ENCODE measurements around the gene IBSP.
A peak's percentile ranks its signal among the peaks of the same experiment; 100 is the strongest.

The IBSP gene

DNA sequence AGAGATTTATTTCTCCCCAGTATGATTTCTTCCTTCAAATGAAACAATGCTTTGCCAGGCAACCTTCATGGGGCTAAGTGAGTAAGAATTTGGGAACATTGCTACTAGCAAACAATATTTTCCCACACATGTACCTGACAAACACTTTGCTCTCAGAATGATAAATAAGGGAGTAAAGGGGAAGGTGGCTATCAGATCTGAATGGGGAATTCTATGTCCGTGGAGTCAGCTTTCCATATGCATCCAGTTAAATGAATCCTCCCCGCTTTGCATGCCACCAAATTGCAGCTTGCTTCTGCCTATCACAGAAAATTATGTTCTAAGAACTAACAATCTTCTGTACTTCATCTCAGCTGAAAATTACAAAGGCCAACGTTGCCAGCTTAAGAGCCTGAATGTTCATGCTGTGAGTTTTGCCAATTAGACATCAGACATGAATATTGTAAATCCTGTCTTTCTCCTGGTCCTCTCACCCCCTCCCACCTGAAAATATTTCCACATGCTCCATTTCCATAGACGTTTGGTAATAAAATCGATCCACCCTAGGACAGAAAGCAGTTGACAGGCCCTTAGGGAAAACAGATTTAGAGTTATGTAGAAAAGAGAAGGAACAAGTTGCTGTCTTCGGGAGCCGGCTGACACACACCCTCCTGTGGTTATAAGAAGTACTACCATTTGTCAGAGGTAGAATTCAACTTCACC is 39.7 kb downstream of the IBSP start:
- H3K27ac ChIP-seq (ENCODE audit: low read length), result no peak overlapping the region
- no peaks in the 10 kb centered on the region for H3K36me3 ChIP-seq (replicated peaks; ENCODE audit: insufficient read depth, low read length)
- no peak overlapping the region for H3K4me2 ChIP-seq (ENCODE audit: low read depth, low read length)
- no peaks in the 10 kb centered on the region for H3K79me2 ChIP-seq (ENCODE audit: low read length)
- H3K4me1 ChIP-seq (ENCODE audit: low read length), result peaks cover 7% of the 10 kb centered on the region
- no peak overlapping the region for H3K9ac ChIP-seq (ENCODE audit: low read length)
- no peaks in the 10 kb centered on the region for H3K27me3 ChIP-seq (replicated peaks; ENCODE audit: insufficient read depth, low read length)
- peaks cover 8% of the 10 kb centered on the region for H3F3A ChIP-seq (ENCODE audit: insufficient read depth, low read length)
- H3K9me3 ChIP-seq (replicated peaks; ENCODE audit: insufficient read depth, low read length), result no peaks in the 10 kb centered on the region
- no peaks in the 10 kb centered on the region for H4K20me1 ChIP-seq (ENCODE audit: insufficient read depth, low read length)
- no peak overlapping the region for H2AFZ ChIP-seq (ENCODE audit: low read length)
- TF ChIP-seq, protein P1, sequence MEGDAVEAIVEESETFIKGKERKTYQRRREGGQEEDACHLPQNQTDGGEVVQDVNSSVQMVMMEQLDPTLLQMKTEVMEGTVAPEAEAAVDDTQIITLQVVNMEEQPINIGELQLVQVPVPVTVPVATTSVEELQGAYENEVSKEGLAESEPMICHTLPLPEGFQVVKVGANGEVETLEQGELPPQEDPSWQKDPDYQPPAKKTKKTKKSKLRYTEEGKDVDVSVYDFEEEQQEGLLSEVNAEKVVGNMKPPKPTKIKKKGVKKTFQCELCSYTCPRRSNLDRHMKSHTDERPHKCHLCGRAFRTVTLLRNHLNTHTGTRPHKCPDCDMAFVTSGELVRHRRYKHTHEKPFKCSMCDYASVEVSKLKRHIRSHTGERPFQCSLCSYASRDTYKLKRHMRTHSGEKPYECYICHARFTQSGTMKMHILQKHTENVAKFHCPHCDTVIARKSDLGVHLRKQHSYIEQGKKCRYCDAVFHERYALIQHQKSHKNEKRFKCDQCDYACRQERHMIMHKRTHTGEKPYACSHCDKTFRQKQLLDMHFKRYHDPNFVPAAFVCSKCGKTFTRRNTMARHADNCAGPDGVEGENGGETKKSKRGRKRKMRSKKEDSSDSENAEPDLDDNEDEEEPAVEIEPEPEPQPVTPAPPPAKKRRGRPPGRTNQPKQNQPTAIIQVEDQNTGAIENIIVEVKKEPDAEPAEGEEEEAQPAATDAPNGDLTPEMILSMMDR (IDR thresholded peaks at IDR 0.05; ENCODE audit: low read length), result peak; percentile 79
- TF ChIP-seq EZH2phosphoT487 (IDR thresholded peaks at IDR 0.05; ENCODE audit: low read length), result no peak
- TF ChIP-seq EZH2 (optimal IDR thresholded peaks at IDR 0.05; ENCODE audit: low read depth, low read length), result no peak
- H3K9me2 ChIP-seq (replicated peaks; ENCODE audit: insufficient read depth, low read length), result no peaks in the 10 kb centered on the region
- DNase-seq, result peak; percentile 29
- no peak overlapping the region for H3K4me3 ChIP-seq (ENCODE audit: low read length)

- no peak overlapping the region for H3K4me2 ChIP-seq (ENCODE audit: low read depth, low read length)
- no peak overlapping the region for H2AFZ ChIP-seq (ENCODE audit: low read length)
- H3K4me1 ChIP-seq (ENCODE audit: low read length), result peaks cover 12% of the 10 kb centered on the region
- H3K9me2 ChIP-seq (replicated peaks; ENCODE audit: insufficient read depth, low read length), result no peaks in the 10 kb centered on the region
- H3K27ac ChIP-seq (ENCODE audit: low read length), result no peak overlapping the region
- TF ChIP-seq EZH2phosphoT487 (IDR thresholded peaks at IDR 0.05; ENCODE audit: low read length) (no peak), EZH2 (optimal IDR thresholded peaks at IDR 0.05; ENCODE audit: low read depth, low read length) (no peak)
- TF ChIP-seq, protein P1 (IDR thresholded peaks at IDR 0.05; ENCODE audit: low read length), result no peak
- peaks cover 11% of the 10 kb centered on the region for H3F3A ChIP-seq (ENCODE audit: insufficient read depth, low read length)
- H4K20me1 ChIP-seq (ENCODE audit: insufficient read depth, low read length), result no peaks in the 10 kb centered on the region
- H3K36me3 ChIP-seq (replicated peaks; ENCODE audit: insufficient read depth, low read length), result no peaks in the 10 kb centered on the region
- H3K9ac ChIP-seq (ENCODE audit: low read length), result no peak overlapping the region
- H3K27me3 ChIP-seq (replicated peaks; ENCODE audit: insufficient read depth, low read length), result no peaks in the 10 kb centered on the region
- H3K4me3 ChIP-seq (ENCODE audit: low read length), result no peak overlapping the region
- DNase-seq, result no peak
- H3K79me2 ChIP-seq (ENCODE audit: low read length), result no peaks in the 10 kb centered on the region
- no peaks in the 10 kb centered on the region for H3K9me3 ChIP-seq (replicated peaks; ENCODE audit: insufficient read depth, low read length)
Observed at GRCh38 chr4:87839592-87839946, 40.2 kb downstream of the IBSP start.

DNA sequence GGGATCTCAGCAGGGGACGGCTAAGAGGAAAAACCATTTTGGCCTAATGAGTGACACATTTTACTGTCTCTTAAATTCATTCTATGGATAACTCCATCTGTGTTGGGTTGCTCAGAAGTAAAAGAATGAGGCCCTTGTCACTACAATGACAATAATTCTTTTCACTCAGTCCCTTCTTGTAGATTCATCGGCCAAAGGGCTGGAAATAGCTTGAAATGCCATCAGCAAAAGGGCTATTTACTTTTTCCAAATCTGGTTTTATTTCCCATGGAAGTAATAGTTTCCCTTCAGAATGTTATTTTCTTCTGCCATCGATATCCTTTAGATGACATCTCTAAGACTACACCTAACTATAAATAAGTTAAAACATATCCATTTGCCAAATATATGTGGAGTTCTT is 40.8 kb downstream of the IBSP start:
- no peaks in the 10 kb centered on the region for H4K20me1 ChIP-seq (ENCODE audit: insufficient read depth, low read length)
- no peaks in the 10 kb centered on the region for H3K79me2 ChIP-seq (ENCODE audit: low read length)
- peaks cover 11% of the 10 kb centered on the region for H3F3A ChIP-seq (ENCODE audit: insufficient read depth, low read length)
- no peak overlapping the region for H3K27ac ChIP-seq (ENCODE audit: low read length)
- H3K27me3 ChIP-seq (replicated peaks; ENCODE audit: insufficient read depth, low read length), result no peaks in the 10 kb centered on the region
- H3K9me2 ChIP-seq (replicated peaks; ENCODE audit: insufficient read depth, low read length), result no peaks in the 10 kb centered on the region
- TF ChIP-seq, protein P1 (IDR thresholded peaks at IDR 0.05; ENCODE audit: low read length), result no peak
- TF ChIP-seq EZH2phosphoT487 (IDR thresholded peaks at IDR 0.05; ENCODE audit: low read length) (no peak), EZH2 (optimal IDR thresholded peaks at IDR 0.05; ENCODE audit: low read depth, low read length) (no peak)
- H3K4me3 ChIP-seq (ENCODE audit: low read length), result no peak overlapping the region
- peaks cover 13% of the 10 kb centered on the region for H3K4me1 ChIP-seq (ENCODE audit: low read length)
- no peak for DNase-seq
- H2AFZ ChIP-seq (ENCODE audit: low read length), result no peak overlapping the region
- H3K9ac ChIP-seq (ENCODE audit: low read length), result no peak overlapping the region
- H3K9me3 ChIP-seq (replicated peaks; ENCODE audit: insufficient read depth, low read length), result no peaks in the 10 kb centered on the region
- no peak overlapping the region for H3K4me2 ChIP-seq (ENCODE audit: low read depth, low read length)
- no peaks in the 10 kb centered on the region for H3K36me3 ChIP-seq (replicated peaks; ENCODE audit: insufficient read depth, low read length)
